ENCODE data around the gene TSC2. TPM values are rescaled to one million over a fixed set of nuclear protein-coding genes. Genes with fewer than 3 reads are reported as not detected.

Gene TSC2
- total and polyA plus RNA-seq, 2 of the 13 experiments (the other 11 are each of a cell fraction or from before 2014, with no cell fraction given): 19.6 to 40.4 TPM

DNA sequence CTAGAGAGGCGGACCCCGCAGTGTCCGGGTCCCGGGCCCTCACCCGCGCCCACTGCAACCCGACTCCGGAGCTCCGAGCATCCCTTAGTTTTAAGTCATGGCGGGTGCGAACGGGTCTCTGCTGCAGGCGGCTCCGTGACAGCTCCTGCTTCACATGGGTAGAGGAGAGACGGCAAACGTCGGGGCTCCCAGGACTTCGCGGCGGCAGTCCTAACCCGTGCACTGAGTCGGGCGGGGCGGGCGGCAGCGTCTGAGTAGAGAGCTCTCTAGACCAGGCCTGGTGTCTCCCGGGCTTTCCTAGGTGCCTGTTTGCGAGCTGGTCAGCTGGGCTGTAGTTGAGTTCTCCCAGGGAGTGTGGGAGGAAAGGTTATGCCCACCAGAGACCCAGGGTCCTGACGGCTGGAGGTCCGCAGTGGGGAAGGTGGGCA, 345 bp downstream of the TSC2 start (continued):
- no peak for TF ChIP-seq PRPF4 (IDR thresholded peaks at IDR 0.05; ENCODE audit: low read depth, low read length, poor library complexity, severe bottlenecking)
- peak; percentile 13 for TF ChIP-seq IKZF4 (CRISPR knock-in tag; IDR thresholded peaks at IDR 0.05; ENCODE audit: borderline replicate concordance, low read depth, not compliant biosample characterization)
- TF ChIP-seq MZF1 (CRISPR knock-in tag; IDR thresholded peaks at IDR 0.05; ENCODE audit: borderline replicate concordance): no peak
- TF ChIP-seq KLF16 (CRISPR knock-in tag; IDR thresholded peaks at IDR 0.05): no peak
- no peak for TF ChIP-seq ZFP82 (CRISPR knock-in tag; IDR thresholded peaks at IDR 0.05; ENCODE audit: borderline replicate concordance)
- TF ChIP-seq NKX3-1 (CRISPR knock-in tag; IDR thresholded peaks at IDR 0.05): no peak
- TF ChIP-seq LCORL (IDR thresholded peaks at IDR 0.05): no peak
- TF ChIP-seq LCORL (CRISPR knock-in tag; IDR thresholded peaks at IDR 0.05): no peak
- TF ChIP-seq DRAP1 (CRISPR knock-in tag; IDR thresholded peaks at IDR 0.05): no peak
- no peak for TF ChIP-seq ZBTB43 (CRISPR knock-in tag; conservative IDR thresholded peaks at IDR 0.05)
- TF ChIP-seq, protein P1, sequence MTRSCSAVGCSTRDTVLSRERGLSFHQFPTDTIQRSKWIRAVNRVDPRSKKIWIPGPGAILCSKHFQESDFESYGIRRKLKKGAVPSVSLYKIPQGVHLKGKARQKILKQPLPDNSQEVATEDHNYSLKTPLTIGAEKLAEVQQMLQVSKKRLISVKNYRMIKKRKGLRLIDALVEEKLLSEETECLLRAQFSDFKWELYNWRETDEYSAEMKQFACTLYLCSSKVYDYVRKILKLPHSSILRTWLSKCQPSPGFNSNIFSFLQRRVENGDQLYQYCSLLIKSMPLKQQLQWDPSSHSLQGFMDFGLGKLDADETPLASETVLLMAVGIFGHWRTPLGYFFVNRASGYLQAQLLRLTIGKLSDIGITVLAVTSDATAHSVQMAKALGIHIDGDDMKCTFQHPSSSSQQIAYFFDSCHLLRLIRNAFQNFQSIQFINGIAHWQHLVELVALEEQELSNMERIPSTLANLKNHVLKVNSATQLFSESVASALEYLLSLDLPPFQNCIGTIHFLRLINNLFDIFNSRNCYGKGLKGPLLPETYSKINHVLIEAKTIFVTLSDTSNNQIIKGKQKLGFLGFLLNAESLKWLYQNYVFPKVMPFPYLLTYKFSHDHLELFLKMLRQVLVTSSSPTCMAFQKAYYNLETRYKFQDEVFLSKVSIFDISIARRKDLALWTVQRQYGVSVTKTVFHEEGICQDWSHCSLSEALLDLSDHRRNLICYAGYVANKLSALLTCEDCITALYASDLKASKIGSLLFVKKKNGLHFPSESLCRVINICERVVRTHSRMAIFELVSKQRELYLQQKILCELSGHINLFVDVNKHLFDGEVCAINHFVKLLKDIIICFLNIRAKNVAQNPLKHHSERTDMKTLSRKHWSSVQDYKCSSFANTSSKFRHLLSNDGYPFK (CRISPR knock-in tag; IDR thresholded peaks at IDR 0.05; ENCODE audit: borderline replicate concordance): no peak
- no peak for TF ChIP-seq ZBTB1 (CRISPR knock-in tag; IDR thresholded peaks at IDR 0.05; ENCODE audit: borderline replicate concordance)
- TF ChIP-seq MYPOP (CRISPR knock-in tag; IDR thresholded peaks at IDR 0.05): no peak
- TF ChIP-seq, protein P2, sequence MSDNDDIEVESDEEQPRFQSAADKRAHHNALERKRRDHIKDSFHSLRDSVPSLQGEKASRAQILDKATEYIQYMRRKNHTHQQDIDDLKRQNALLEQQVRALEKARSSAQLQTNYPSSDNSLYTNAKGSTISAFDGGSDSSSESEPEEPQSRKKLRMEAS (IDR thresholded peaks at IDR 0.05): no peak
- no peak for TF ChIP-seq TBX3 (IDR thresholded peaks at IDR 0.05; ENCODE audit: borderline replicate concordance)
- TF ChIP-seq PHF5A (CRISPR knock-in tag; IDR thresholded peaks at IDR 0.05; ENCODE audit: low read depth, unreplicated experiment): no peak
- TF ChIP-seq ZBTB39 (CRISPR knock-in tag; IDR thresholded peaks at IDR 0.05): no peak
- no peak for TF ChIP-seq ZMYM4 (CRISPR knock-in tag; IDR thresholded peaks at IDR 0.05)
- no peak for TF ChIP-seq RBM39 (IDR thresholded peaks at IDR 0.05; ENCODE audit: low read depth, low read length, poor library complexity, severe bottlenecking)
- TF ChIP-seq ZNF879 (CRISPR knock-in tag; IDR thresholded peaks at IDR 0.05): no peak
- no peak for TF ChIP-seq NR1H2 (CRISPR knock-in tag; IDR thresholded peaks at IDR 0.05; ENCODE audit: borderline replicate concordance, low read depth)
